GM06990 (cell line): ENCODE results near the gene CLTA.

Experiments used
- DNase-seq: peaks from one replicate; pipeline ENCODE4 v3.0.0-alpha.2; 2011; ENCODE audit not compliant: insufficient read length; ENCODE audit errors: extremely low read depth
- H3K27me3 ChIP-seq: replicated peaks from 2 replicates; pipeline ENCODE4 v1.6.0; 2011; ENCODE audit warnings: low read length; ENCODE audit not compliant: control insufficient read depth, insufficient read depth
- H3K36me3 ChIP-seq: 2 replicates; pipeline ENCODE4 v1.5.1; 2011; ENCODE audit warnings: low read length; ENCODE audit not compliant: control insufficient read depth, insufficient read depth
- H3K4me3 ChIP-seq: replicated peaks from 2 replicates; pipeline ENCODE4 v1.5.1; 2011; ENCODE audit warnings: low read depth, mild to moderate bottlenecking, control low read depth, low read length
- CTCF ChIP-seq: IDR thresholded peaks from 2 replicates; pipeline ENCODE4 v1.5.1; 2011; ENCODE audit warnings: low read length, control low read depth, mild to moderate bottlenecking, inconsistent platforms; ENCODE audit not compliant: insufficient read depth, poor library complexity, severe bottlenecking

The CLTA gene

GRCh38 chr9:36193023-36193422 is 2.3 kb downstream of the CLTA start:
- Histone ChIP-seq H3K36me3 (peaks cover 2% of the 10 kb centered on the region), H3K27me3 (no peaks in the 10 kb centered on the region), H3K4me3 (peak overlapping the region; percentile 97)
- no peak for DNase-seq
- no peak for TF ChIP-seq CTCF

GRCh38 chr9:36194326-36195000 is 3.7 kb downstream of the CLTA start:
- no peak overlapping the region for H3K4me3 ChIP-seq
- no peaks in the 10 kb centered on the region for H3K27me3 ChIP-seq
- H3K36me3 ChIP-seq, result peaks cover 7% of the 10 kb centered on the region
- no peak for DNase-seq
- TF ChIP-seq CTCF, result no peak

GRCh38 chr9:36204906-36205547 is 14.3 kb downstream of the CLTA start:
- Histone ChIP-seq H3K36me3 (peaks cover 40% of the 10 kb centered on the region), H3K27me3 (no peaks in the 10 kb centered on the region), H3K4me3 (no peak overlapping the region)
- no peak for TF ChIP-seq CTCF
- DNase-seq, result no peak

GRCh38 chr9:36207016-36207415 is 16.3 kb downstream of the CLTA start:
- no peak for TF ChIP-seq CTCF
- Histone ChIP-seq H3K36me3 (peaks cover 47% of the 10 kb centered on the region), H3K4me3 (no peak overlapping the region), H3K27me3 (no peaks in the 10 kb centered on the region)
- no peak for DNase-seq

- Histone ChIP-seq H3K4me3 (no peak overlapping the region), H3K27me3 (no peaks in the 10 kb centered on the region), H3K36me3 (peaks cover 47% of the 10 kb centered on the region)
- DNase-seq, result no peak
- TF ChIP-seq CTCF, result no peak
Measured at GRCh38 chr9:36207546-36208012, 16.9 kb downstream of the CLTA start.
